KG1 (cell line): Measurements from ENCODE around the gene RPAP2.
"Not testable (repeated sequence)": the region's sequence is repeated elsewhere in the genome, so short reads cannot be mapped to it uniquely, and the experiment has no call there.

ENCODE experiments used
- DNase-seq: peaks from one replicate; lab custom pipeline; 2025; lab: John Stamatoyannopoulos, UW

RPAP2 gene

DNA sequence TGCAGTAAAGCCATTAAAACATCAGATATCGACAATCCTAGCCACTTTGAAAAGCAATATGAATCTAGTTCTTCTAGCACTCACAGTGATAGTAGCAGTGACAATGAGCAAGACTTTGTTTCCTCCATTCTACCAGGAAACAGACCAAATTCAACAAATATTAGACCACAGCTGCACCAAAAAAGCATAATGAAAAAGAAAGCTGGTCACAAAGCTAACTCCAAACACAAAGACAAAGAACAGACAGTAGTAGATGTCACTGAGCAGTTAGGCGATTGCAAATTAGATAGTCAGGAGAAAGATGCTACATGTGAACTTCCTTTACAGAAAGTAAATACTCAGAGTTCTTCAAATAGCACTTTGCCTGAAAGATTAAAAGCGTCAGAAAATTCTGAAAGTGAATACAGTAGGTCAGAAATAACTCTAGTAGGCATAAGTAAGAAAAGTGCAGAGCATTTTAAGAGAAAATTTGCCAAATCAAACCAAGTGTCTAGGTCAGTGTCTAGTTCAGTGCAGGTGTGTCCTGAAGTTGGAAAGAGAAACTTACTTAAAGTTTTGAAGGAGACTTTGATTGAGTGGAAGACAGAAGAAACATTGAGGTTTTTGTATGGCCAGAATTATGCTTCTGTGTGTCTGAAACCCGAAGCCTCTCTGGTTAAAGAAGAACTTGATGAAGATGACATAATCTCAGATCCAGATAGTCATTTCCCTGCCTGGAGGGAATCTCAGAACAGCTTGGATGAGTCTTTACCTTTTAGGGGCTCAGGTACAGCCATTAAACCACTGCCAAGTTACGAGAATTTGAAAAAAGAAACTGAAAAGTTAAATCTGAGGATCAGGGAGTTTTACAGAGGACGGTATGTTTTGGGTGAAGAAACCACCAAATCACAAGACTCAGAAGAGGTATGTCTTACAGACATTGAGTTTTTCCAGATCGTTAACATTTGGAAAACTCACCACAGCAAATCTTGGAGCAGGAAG, 24.9 kb downstream of the RPAP2 start:
- no peak for DNase-seq

- no peak for DNase-seq
Observed at GRCh38 chr1:92324784-92325183, 25.9 kb downstream of the RPAP2 start.

GRCh38 chr1:92326681-92327080, 27.8 kb downstream of the RPAP2 start:
- DNase-seq, result no peak

GRCh38 chr1:92327794-92328193, 28.9 kb downstream of the RPAP2 start:
- no peak for DNase-seq

DNA sequence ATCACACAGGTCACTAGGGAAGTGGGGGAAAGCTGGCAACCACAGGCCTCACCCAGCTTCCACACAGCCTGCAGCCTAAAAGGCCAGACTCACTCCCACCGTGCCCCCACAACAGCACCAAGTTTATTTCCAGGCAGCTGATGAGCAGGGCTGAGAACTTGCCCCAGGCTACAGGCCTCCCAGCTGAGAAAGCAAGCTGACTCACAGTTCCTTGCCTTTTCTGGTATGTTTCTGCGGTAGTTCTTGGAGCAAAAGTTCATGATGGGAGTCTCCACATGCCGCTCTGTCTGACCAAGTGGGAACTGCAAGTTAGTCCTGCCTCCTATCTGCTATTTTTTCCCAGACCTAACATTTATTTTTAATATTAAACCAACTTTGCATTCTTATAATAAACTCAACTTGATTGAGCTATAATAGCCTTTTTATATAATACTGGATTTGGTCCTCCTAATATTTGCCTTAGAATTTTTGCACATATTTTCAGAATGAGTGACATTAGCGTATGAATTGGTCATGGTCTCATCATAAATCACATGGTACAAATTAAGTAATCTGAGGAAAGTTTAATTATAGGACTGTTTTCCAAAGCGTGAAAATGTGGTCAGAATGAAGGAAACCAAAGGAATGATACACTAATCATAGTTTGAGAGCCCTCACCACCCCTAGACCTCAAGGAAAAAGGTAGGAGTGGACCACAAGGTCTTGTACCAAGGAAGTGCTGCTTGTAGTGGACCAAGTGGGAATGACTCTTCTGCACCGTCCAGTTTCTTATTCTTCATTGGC, 30.7 kb downstream of the RPAP2 start:
- no peak for DNase-seq

- no peak for DNase-seq
Observed at GRCh38 chr1:92333668-92334067, 34.8 kb downstream of the RPAP2 start.

DNA sequence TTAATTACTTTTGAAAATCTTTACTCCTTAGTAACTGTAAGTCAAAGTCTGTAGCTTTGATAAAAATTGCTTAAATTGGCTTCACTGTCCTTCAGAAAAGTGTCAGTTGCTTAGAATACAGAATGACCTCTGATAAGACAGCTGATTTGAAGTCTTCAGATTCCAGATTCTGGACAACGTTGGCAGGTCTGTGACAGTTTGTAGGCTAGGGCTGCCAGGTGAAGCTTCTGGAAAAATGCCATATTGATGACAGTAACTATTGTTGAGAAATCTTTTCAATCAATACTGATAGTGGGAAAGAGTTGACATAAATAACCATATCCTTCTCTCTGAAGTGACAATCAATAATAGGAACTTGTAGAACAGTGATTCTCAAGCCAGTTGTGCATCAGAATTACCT, 41.3 kb downstream of the RPAP2 start:
- no peak for DNase-seq

DNA sequence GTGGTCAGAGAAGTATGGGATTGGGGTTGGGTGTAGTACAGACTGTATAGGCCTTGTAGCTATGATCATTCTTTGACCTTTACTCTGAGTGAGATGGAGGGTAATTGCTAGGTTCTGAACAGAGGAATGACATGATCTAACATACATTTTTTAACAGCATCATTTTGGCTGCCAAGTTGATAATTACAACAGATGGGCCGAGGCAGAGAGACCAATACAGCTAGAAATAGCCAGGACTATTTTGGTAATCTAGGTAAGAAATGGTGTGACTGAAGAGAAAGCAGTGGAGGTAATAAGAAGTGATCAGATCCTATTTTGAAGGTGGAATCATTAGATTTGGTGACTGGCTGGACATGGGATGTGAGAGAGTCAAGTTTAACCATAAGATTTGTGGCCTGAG, 43.5 kb downstream of the RPAP2 start:
- no peak for DNase-seq

DNA sequence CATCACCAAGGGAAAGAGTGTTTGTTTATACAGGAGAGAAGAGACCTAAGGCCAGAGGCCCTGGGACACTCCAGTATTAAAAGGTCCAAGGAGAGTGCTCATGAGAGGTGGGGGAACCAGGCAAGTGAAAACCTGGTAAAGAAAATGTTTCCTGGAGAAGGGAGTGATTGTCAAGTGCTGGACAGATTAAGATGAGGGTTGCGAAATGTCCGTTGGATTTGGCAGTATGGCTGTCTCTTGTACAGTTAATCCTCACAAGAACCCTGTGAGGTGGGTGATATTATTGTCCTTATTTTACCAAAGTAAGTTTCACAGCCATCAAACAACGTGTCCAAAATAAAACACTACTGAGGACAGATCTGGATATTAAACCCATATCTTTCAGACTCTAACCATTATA, 44.2 kb downstream of the RPAP2 start:
- DNase-seq, result no peak

GRCh38 chr1:92346866-92347640, 48.2 kb downstream of the RPAP2 start:
- peak; percentile 10 for DNase-seq

GRCh38 chr1:92352856-92353255, 54.0 kb downstream of the RPAP2 start:
- no peak for DNase-seq

- no peak for DNase-seq
Observed at GRCh38 chr1:92354259-92354658, 55.4 kb downstream of the RPAP2 start.

DNA sequence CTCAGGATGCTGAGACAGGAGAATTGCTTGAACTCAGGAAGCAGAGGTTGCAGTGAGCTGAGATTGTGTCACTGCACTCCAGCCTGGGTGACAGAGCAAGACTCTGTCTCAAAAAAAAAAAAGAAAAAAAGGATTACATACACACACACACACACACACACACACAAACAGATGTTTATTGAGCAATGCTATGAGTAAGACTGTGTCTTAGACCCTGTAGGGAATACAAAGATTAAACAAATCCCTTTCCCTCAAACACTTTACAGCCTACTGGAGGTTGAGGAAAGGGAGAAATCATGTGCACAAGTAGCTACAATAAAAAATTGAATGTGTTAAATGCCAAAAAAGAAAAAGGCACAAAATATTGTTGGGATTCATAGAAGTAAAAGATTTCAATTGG, 58.1 kb downstream of the RPAP2 start:
- DNase-seq, result no peak

GRCh38 chr1:92359382-92359781, 60.5 kb downstream of the RPAP2 start:
- DNase-seq, result not testable (repeated sequence)

DNA sequence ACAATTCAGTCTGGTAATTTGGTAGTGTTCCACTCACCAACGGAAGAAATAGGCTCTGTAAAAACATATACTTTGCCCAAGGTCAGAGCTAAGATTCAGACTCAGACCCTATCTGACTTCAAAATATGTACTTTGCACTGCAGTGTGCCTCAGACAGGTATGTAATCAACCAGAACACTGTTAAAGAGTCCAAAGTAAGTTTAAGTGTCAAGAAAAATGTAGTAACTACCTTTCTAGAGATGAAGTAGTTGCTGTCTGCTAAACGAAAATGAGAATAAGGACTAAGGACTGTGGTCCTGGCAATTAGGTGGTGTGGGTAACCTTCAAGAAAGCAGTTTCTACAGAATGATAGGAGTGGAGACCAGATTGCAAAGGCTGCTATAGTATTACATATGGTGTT, 61.1 kb downstream of the RPAP2 start:
- no peak for DNase-seq

DNA sequence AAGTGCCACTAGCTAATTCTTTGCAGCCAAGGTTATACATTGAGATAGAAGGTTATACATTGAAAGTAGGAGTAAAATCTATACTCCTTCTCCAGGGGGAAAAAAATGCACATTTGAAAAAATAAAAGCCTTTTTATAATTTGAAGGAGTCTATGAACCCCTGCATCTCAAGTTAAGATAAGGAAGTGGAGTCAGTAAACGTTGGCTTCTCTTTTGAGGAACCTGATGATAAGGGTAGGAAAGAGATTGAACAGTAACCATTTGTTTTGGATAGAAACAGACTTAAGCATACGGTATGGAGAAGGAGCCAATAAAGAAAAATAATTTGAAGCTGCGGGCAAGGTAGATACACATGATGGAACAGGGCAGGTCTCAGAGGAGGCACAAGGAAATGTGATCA, 64.1 kb downstream of the RPAP2 start:
- no peak for DNase-seq

GRCh38 chr1:92363401-92363800, 64.5 kb downstream of the RPAP2 start:
- DNase-seq, result no peak

GRCh38 chr1:92365378-92366039, 66.7 kb downstream of the RPAP2 start:
- no peak for DNase-seq

DNA sequence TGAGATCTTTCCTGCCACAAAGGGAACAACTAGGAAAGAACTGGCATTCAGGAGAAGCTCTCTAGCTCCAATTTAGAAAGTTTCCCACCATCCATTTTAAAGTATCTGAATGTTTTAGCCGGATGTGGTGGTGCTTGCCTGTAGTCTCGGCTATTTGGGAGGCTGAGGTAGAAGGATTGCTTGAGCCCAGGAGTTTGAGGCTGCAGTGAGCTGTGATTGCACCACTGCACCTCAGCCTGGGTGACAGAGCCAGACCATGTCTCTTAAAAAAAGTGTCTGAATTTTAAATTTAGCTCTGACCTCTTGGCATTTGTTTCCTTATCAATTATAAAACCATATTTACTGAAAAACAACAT, 67.2 kb downstream of the RPAP2 start:
- DNase-seq, result no peak

DNA sequence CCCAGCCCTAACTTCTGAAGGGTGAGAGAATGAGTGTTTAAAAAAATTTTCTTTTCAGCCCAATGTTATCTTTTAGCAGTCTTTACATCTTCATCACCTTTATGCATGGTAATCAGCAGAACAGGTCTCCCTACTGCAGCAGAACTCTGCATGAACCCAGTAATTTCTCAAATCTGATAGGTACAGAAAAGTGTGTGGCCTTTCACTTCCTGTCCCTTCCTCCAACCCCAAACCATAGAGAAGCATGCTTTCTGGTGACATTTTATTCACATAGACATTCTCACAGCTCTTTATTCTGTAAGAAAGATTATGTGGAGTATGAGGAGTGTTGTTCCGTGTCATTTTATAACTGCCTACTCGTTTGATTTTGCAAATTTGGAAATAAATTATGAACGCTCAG, 68.6 kb downstream of the RPAP2 start:
- DNase-seq, result no peak

- DNase-seq, result no peak
Observed at GRCh38 chr1:92372164-92372563, 73.3 kb downstream of the RPAP2 start.

DNA sequence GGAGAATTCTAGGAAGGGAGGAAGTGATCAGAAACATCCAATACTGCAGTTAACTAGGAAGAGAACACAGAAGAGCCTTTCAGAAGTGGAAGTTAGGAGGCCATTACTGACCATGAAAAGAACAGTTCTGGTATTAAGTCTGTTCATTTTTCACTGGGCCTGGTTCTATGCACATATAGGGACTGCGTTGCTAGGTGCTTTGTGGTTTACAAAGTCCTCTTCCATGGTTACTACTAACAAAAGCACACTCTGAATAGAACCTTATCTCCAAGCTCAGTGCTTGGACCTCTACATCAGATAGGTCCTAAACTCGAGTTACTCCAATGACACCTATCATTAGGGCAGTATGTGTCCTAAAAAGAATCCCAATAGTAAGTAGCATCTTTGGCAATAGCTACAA, 75.4 kb downstream of the RPAP2 start:
- DNase-seq, result no peak
